GM20431 (cell line): ENCODE measurements around the gene TESK2.

Experiments used
- in situ Hi-C: fragments of 300-500 bp; cut with MseI, MboI; formaldehyde crosslinking; loops from one replicate; pipeline ENCODE4 v1.15.0; 2020; ENCODE audit warnings: low sequenced_read_pairs; ENCODE audit not compliant: unreplicated experiment

TESK2 gene

GRCh38 chr1:45326627-45327623 lies 164.0 kb downstream of the TESK2 start, which contains the start of gene HPDL:
Gene HPDL (plus strand): TSS chr1:45326895. CDS start chr1:45327149, 254 bp downstream.
- in situ Hi-C loops, result no loop called here

DNA sequence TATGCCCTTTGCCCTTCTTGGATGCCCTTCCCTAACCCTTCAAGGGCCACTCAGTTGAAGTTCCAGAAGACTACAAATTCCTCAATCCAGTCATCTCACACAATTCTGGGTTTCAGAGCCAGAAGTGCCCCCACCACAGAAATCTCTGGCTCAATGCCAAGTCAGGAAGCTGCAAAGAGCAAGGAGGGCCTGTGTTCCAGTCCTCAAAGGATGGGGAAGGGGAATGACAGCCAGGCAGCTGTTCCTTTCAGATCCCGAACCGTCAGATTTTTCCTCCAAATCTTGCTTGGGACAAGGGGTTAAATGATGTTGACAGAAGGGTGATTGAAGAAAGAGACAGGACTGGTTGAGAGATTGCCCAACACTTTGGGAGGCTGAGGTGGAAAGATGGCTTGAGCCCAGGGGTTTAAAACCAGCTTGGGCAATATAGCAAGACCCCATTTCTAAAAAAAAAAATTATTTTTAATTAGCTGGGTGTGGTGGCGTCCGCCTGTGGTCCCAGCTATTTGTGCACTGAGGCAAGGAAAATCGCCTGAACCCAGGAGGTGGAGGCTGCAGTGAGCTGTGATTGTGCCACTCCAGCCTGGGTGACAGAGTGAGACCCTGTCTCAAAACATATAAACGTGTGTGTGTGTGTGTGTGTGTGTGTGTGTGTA lies 165.0 kb downstream of the TESK2 start:
- in situ Hi-C loops, result no loop called here

DNA sequence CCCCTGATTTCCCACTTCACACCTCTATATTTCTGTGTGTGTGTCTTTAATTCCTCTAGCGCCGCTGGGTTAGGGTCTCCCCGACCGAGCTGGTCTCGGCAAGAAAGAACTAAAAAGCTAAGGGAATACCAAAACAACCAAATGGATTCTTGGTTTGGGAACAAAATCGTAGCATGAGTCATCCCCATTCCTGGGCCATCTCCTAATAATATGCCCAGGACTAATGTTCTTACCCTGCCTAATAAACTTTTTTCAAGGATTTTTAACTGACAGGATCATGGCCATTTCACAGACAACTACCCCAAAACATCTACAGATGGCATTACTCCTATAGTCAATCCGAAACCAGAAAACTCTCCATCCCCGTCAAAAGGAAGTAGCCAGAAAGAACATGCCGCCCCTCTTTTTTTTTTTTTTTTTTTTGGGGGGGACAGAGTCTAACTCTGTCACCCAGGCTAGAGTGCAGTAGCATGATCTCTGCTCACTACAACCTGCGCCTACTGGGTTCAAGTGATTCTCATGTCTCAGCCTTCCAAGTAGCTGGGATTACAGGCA lies 168.4 kb downstream of the TESK2 start:
- in situ Hi-C loops, result loop anchor here (25.0 kb wide), 1 partner anchor 510 kb away; the partner anchor contains the start of genes BTBD19, DYNLT4 and PLK3

GRCh38 chr1:45321444-45321843 lies 169.5 kb downstream of the TESK2 start:
- in situ Hi-C loops, result loop anchor here (25.0 kb wide), 1 partner anchor 509 kb away; the partner anchor contains the start of genes BTBD19, DYNLT4 and PLK3

DNA sequence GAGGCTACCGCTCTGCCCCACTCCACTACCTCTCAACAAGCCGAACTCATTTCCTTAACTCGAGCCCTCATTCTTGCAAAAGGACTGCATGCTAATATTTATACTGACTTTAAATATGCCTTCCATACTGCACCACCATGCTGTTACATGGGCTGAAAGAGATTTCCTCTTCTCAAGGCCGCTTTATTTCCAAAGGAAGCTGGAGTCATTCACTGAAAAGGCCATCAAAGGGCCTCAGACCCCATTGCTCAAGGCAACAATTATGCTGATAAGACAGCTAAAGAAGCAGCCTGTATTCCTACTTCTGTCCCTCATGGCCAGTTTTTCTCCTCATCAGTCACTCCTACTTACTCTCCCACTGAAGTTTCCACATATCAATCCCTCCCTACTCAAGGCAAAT lies 171.2 kb downstream of the TESK2 start:
- in situ Hi-C loops, result loop anchor here (25.0 kb wide), 1 partner anchor 507 kb away; the partner anchor contains the start of genes BTBD19, DYNLT4 and PLK3

GRCh38 chr1:45317166-45317565 lies 173.8 kb downstream of the TESK2 start:
- in situ Hi-C loops, result loop anchor here (25.0 kb wide), 1 partner anchor 505 kb away; the partner anchor contains the start of genes BTBD19, DYNLT4 and PLK3

DNA sequence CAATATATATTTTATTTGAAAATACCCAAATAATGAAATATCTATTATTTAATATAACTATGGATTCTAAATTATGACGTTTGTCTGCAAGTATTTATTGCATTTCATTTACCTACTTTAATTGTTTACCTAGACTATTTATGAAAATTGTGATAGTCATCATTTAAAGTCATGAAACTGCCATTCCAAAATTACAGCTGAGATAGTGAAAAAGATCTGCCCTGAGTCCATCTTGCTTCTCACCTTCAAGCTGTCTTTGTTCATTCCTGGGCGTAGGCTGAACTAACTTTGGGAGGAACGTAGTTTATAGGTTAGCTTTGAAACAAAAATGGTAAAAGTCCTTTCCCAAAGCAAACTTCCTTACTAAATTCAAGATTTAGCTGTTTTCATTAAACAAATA lies 176.7 kb downstream of the TESK2 start:
- in situ Hi-C loops, result loop anchor here (25.0 kb wide), 1 partner anchor 502 kb away; the partner anchor contains the start of genes BTBD19, DYNLT4 and PLK3

- in situ Hi-C loops, result loop anchor here (25.0 kb wide), 1 partner anchor 495 kb away; the partner anchor contains the start of genes BTBD19, DYNLT4 and PLK3
Observed at GRCh38 chr1:45306905-45307304, 184.1 kb downstream of the TESK2 start.

DNA sequence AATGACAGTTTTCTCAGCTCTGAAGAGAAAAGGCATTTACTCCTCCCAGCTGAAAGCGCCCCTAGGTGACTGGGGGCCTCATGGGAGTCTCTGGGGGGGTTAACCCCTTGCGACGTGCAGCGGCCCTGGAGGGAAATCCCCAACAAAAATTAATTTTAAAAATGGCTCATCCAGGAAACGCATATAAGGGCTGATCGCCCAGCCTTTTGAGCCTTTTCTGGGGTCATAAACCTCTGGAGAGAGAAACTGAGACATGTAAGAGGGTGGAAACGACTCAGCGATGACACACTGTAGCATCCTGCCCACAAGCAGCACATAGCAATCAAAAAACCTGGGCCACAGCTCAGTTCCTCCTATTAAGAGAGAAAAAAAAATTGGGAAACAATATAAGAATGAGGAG lies 184.6 kb downstream of the TESK2 start:
- in situ Hi-C loops, result loop anchor here (25.0 kb wide), 1 partner anchor 494 kb away; the partner anchor contains the start of genes BTBD19, DYNLT4 and PLK3

- in situ Hi-C loops, result loop anchor here (25.0 kb wide), 1 partner anchor 493 kb away; the partner anchor contains the start of genes BTBD19, DYNLT4 and PLK3
Observed at GRCh38 chr1:45305231-45305630, 185.7 kb downstream of the TESK2 start.

GRCh38 chr1:45304311-45305081 lies 186.5 kb downstream of the TESK2 start:
- in situ Hi-C loops, result loop anchor here (25.0 kb wide), 1 partner anchor 492 kb away; the partner anchor contains the start of genes BTBD19, DYNLT4 and PLK3

GRCh38 chr1:45303520-45304310 lies 187.2 kb downstream of the TESK2 start:
- in situ Hi-C loops, result loop anchor here (25.0 kb wide), 1 partner anchor 491 kb away; the partner anchor contains the start of genes BTBD19, DYNLT4 and PLK3

- in situ Hi-C loops, result loop anchor here (25.0 kb wide), 1 partner anchor 490 kb away; the partner anchor contains the start of genes BTBD19, DYNLT4 and PLK3
Observed at GRCh38 chr1:45302505-45303150, 188.3 kb downstream of the TESK2 start.

- in situ Hi-C loops, result loop anchor here (25.0 kb wide), 1 partner anchor 488 kb away; the partner anchor contains the start of genes BTBD19, DYNLT4 and PLK3
Observed at GRCh38 chr1:45300669-45300997, 190.3 kb downstream of the TESK2 start.

GRCh38 chr1:45299981-45300668 lies 190.8 kb downstream of the TESK2 start:
- in situ Hi-C loops, result loop anchor here (5.0 to 25.0 kb wide), 2 partner anchors 283 to 488 kb away; partner anchors contain the start of genes BTBD19, DYNLT4 and PLK3

GRCh38 chr1:45299296-45299695 lies 191.7 kb downstream of the TESK2 start:
- in situ Hi-C loops, result loop anchor here (5.0 kb wide), 1 partner anchor 282 kb away; no protein-coding TSS in a partner anchor
